ENCODE results near the gene ZNF283.
"Not testable (repeated sequence)": the region's sequence is repeated elsewhere in the genome, so short reads cannot be mapped to it uniquely, and the experiment has no call there.

DNA sequence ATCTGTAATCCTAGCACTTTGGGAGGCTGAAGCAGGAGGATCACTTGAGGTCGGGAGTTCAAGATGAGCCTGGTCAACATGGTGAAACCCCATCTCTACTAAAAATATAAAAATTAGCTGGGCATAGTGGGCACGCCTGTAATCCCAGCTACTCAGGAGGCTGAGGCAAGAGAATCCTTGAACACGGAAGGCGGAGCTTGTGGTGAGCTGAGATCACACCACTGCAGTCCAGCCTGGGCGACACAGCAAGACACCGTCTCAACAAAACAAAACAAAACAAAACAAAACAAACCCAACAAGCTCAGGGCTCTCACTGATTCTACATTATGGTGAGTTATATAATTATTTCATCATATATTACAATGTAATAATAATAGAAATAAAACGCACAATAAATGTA, 20.7 kb upstream of the ZNF283 start:
- TF ChIP-seq, protein P1, sequence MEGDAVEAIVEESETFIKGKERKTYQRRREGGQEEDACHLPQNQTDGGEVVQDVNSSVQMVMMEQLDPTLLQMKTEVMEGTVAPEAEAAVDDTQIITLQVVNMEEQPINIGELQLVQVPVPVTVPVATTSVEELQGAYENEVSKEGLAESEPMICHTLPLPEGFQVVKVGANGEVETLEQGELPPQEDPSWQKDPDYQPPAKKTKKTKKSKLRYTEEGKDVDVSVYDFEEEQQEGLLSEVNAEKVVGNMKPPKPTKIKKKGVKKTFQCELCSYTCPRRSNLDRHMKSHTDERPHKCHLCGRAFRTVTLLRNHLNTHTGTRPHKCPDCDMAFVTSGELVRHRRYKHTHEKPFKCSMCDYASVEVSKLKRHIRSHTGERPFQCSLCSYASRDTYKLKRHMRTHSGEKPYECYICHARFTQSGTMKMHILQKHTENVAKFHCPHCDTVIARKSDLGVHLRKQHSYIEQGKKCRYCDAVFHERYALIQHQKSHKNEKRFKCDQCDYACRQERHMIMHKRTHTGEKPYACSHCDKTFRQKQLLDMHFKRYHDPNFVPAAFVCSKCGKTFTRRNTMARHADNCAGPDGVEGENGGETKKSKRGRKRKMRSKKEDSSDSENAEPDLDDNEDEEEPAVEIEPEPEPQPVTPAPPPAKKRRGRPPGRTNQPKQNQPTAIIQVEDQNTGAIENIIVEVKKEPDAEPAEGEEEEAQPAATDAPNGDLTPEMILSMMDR (IDR thresholded peaks at IDR 0.05): not testable (repeated sequence)
- TF ChIP-seq POLR2A, POLR2AphosphoS5 (IDR thresholded peaks at IDR 0.05): not testable (repeated sequence)

All from sigmoid colon (tissue), 4 donors.